HG03064 (cell line): ENCODE results near the gene ARHGEF7.

Source experiments
- ATAC-seq: cut with Tn5 transposase; IDR thresholded peaks from one replicate; pipeline ENCODE4 v1.9.1; 2021; ENCODE audit warnings: low read depth; ENCODE audit not compliant: unreplicated experiment

The ARHGEF7 gene

GRCh38 chr13:111317571-111318345 is 202.6 kb downstream of the ARHGEF7 start:
- ATAC-seq: no peak

DNA sequence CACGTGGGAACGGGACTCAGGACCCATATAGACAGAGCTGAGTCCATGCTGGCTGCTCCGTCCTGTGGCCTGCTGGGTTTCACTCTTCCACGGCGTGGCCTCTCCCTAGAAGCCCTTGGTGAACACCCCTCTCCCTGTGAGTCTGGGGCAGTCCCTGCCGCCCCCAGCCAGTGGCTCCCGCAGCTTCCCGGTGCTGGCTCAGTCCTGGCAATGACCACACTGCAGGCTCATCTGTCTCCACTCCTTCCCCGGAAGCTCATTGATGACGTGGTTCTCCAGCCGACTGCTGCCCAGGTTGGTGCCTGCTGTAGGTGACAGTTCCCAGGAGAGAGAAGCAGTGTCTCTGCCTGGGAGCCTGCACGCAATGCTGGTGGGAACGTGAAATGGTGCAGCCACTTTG is 203.3 kb downstream of the ARHGEF7 start:
- ATAC-seq: no peak

- ATAC-seq: no peak
Observed at GRCh38 chr13:111319521-111319920, 204.4 kb downstream of the ARHGEF7 start.

GRCh38 chr13:111319998-111320911 is 205.1 kb downstream of the ARHGEF7 start, which contains the start of gene TEX29:
TEX29 (plus strand) TSS chr13:111320642; CDS start chr13:111320891, 249 bp downstream.
- no peak for ATAC-seq

- ATAC-seq: no peak
Observed at GRCh38 chr13:111322001-111322915, 207.1 kb downstream of the ARHGEF7 start.

DNA sequence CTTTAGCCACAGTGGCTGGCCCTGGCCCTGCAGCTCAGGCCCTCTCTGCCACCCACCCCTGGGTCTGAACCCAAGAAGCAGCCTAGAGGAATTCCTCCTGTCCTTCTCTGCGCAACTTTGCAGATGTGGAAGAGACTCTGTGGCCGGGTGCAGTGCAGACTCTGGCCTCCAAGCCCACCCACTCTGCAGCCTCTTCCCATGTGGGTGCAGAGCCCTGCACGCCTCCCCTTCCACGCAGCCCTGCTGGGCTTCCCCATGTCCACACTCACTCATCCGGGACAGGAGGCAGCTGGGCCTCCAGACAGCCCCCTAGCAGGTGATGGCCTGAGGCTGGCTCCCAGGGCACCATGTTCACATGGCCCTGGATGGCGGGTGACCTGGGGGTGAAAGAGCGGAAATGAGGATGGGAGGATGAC is 207.8 kb downstream of the ARHGEF7 start:
- ATAC-seq: no peak

- no peak for ATAC-seq
Observed at GRCh38 chr13:111323549-111323948, 208.4 kb downstream of the ARHGEF7 start.

GRCh38 chr13:111323950-111324651 is 209.0 kb downstream of the ARHGEF7 start:
- ATAC-seq: no peak

DNA sequence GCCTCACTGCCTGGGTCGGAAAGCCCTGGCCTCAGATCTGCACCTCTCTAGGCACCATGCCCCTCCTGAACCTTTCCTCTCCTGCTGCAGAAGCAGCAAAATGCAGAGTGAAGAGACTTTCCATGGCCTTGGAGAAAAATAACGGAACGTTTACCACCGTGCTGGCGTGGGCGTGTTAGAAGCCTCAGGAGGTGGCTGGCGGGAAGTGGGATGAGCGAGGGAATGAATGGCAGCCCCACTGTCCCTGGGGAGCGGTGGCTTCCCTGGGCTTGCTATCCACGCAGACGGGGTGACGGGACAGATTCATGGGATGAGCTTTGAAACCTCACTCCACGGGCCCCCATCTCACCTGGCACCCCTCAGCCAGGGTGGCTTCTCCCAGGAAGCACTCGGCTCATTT is 209.6 kb downstream of the ARHGEF7 start:
- no peak for ATAC-seq

GRCh38 chr13:111325146-111325890 is 210.2 kb downstream of the ARHGEF7 start:
- ATAC-seq: no peak

DNA sequence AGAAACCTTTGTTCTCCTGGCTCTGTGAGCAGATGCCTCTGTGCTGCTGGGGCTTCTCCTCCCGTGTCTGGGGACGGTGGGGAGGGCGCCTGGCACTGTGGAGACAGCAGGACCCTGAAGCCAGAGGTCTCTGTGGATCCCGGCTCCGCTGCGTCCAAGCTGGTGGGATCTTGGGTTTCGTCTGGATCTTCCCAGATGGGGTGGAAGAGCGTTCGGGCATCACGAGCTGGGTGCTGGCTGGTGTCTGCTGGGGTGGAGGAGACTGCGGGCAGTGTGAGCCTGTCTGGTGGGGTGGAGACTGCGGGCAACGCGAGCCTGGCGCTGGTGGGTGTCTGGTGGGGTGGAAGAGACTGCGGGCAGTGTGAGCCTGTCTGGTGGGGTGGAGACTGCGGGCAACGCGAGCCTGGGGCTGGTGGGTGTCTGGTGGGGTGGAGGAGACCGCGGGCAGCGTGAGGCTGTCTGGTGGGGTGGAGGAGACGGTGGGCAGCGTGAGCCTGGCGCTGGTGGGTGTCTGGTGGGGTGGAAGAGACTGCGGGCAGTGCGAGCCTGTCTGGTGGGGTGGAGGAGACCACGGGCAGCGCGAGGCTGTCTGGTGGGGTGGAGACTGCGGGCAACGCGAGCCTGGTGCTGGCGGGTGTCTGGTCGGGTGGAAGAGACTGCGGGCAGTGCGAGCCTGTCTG is 211.0 kb downstream of the ARHGEF7 start:
- ATAC-seq: no peak

GRCh38 chr13:111326621-111326965 is 211.5 kb downstream of the ARHGEF7 start:
- ATAC-seq: no peak

DNA sequence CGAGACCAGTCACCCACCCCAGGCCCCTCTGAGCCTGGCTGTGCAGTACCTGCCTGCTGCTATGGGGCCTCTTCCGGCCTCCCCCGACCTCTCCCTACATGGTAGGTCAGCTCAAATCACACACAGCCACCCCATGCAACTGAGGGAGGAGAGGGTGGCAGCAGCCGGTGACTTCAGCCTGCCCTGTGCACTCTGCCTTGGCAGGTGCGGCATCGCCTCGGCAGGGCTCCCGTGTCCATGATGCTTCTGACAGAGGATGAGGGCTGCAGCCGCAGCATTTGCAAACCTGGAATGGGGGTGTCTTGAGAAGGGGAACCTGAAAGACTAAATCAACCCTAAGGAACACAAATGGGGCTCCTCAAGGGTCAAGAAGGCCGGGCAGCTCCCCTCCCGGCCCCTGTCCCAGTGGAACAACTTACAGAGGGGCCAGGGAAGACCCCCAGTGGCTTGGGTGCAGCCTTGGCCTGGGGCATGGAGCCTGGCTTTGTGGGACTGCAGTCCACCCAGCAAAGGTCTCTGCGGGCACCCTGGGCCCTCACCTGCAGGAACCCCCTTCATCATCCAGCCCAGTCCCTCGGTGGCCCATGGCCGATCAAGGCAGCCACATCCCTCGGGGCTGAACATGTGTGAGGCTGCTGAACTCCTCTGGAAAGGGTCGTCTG is 212.0 kb downstream of the ARHGEF7 start:
- no peak for ATAC-seq

GRCh38 chr13:111327730-111328573 is 212.8 kb downstream of the ARHGEF7 start:
- no peak for ATAC-seq

- ATAC-seq: no peak
Observed at GRCh38 chr13:111328574-111329410, 213.7 kb downstream of the ARHGEF7 start.

GRCh38 chr13:111329641-111330040 is 214.5 kb downstream of the ARHGEF7 start:
- ATAC-seq: no peak
